ENCODE measurements around the gene CLEC5A. TPM values are rescaled to one million over a fixed set of nuclear protein-coding genes. Genes with fewer than 3 reads are reported as not detected.
A peak's percentile ranks its signal among the peaks of the same experiment; 100 is the strongest.
"Not testable (repeated sequence)": the region's sequence is repeated elsewhere in the genome, so short reads cannot be mapped to it uniquely, and the experiment has no call there.

CLEC5A gene
- total and polyA plus RNA-seq, 2 donors (not counting 1 experiment from before 2014, with no cell fraction given), result 0.03 to 0.47 TPM

GRCh38 chr7:141991140-141991539 is 44.4 kb upstream of the CLEC5A start:
- no peak for TF ChIP-seq EZH2 (IDR thresholded peaks at IDR 0.05; ENCODE audit: borderline replicate concordance, insufficient read depth, low read depth, low read length, poor library complexity, severe bottlenecking)
- TF ChIP-seq CTCF (IDR thresholded peaks at IDR 0.05), result no peak
- no peak for ATAC-seq (ENCODE audit: low read depth)

GRCh38 chr7:141990011-141990725 is 43.4 kb upstream of the CLEC5A start:
- no peak for DNase-seq
- H3K36me3 ChIP-seq (replicated peaks in 1 of 2; ENCODE audit: control extremely low read depth in 1 of 2, control insufficient read depth in 1 of 2, extremely low read depth in 1 of 2, insufficient read depth in 2 of 2, low read length in 1 of 2), result no peaks in the 10 kb centered on the region
- no peak overlapping the region for H3K4me2 ChIP-seq (replicated peaks; ENCODE audit: low read depth, low read length, poor library complexity, severe bottlenecking)
- H3K79me2 ChIP-seq (ENCODE audit: control insufficient read depth, insufficient read depth, low read length), result no peaks in the 10 kb centered on the region
- H3K27ac ChIP-seq (ENCODE audit: low read length in 2 of 2), result no peak overlapping the region
- Mint-ChIP-seq H3K4me1 (no peaks in the 10 kb centered on the region), H3K27me3 (peaks cover 7% of the 10 kb centered on the region), H3K27ac (no peak overlapping the region), H3K9me3 (ENCODE audit: insufficient read depth) (no peaks in the 10 kb centered on the region), H3K4me3 (no peak overlapping the region)
- ATAC-seq (ENCODE audit: low read depth), result no peak
- H3K9me3 ChIP-seq (ENCODE audit: control extremely low read depth in 1 of 3, control insufficient read depth in 2 of 3, insufficient read depth in 1 of 3, low read length in 2 of 3), result no peaks in the 10 kb centered on the region
- H3K4me1 ChIP-seq (ENCODE audit: control insufficient read depth in 2 of 2, insufficient read depth in 2 of 2, low read length in 2 of 2), result no peaks in the 10 kb centered on the region
- H2AFZ ChIP-seq (ENCODE audit: insufficient read depth, low read depth, low read length, poor library complexity, severe bottlenecking), result no peak overlapping the region
- intact Hi-C loops (cut with micrococcal nuclease), result no loop called here
- CTCF ChIA-PET, result no interaction called here
- 100% methylated on average over 1 of the region's 2 CpGs for WGBS (ENCODE audit: insufficient coverage)
- POLR2A ChIA-PET, result no interaction called here
- no peaks in the 10 kb centered on the region for H3K27me3 ChIP-seq (replicated peaks in 1 of 4; ENCODE audit: control extremely low read depth in 1 of 4, control insufficient read depth in 3 of 4, insufficient read depth in 4 of 4, low read length in 3 of 4)
- no peak overlapping the region for H3K9ac ChIP-seq (ENCODE audit: low read length)
- no peak for TF ChIP-seq EZH2 (IDR thresholded peaks at IDR 0.05; ENCODE audit: borderline replicate concordance, insufficient read depth, low read depth, low read length, poor library complexity, severe bottlenecking)
- TF ChIP-seq CTCF (IDR thresholded peaks at IDR 0.05), result no peak
- peak overlapping the region in 1 of 5 experiments; percentile 78 for H3K4me3 ChIP-seq (ENCODE audit: control extremely low read depth in 1 of 5, extremely low read depth in 1 of 5, insufficient read depth in 1 of 5, low read depth in 2 of 5, low read length in 4 of 5)
- no peaks in the 10 kb centered on the region for H4K20me1 ChIP-seq (ENCODE audit: control insufficient read depth, insufficient read depth, low read length, poor library complexity, severe bottlenecking)

More at GRCh38 chr7:141991140-141991539, 44.4 kb upstream of the CLEC5A start:
- H3K27ac ChIP-seq (ENCODE audit: low read length in 2 of 2), result no peak overlapping the region
- Mint-ChIP-seq H3K4me3 (no peak overlapping the region), H3K4me1 (no peaks in the 10 kb centered on the region), H3K27me3 (peaks cover 7% of the 10 kb centered on the region), H3K27ac (no peak overlapping the region), H3K9me3 (ENCODE audit: insufficient read depth) (no peaks in the 10 kb centered on the region)
- DNase-seq, result no peak
- H3K79me2 ChIP-seq (ENCODE audit: control insufficient read depth, insufficient read depth, low read length), result no peaks in the 10 kb centered on the region
- ChIA-PET POLR2A (no interaction called here), CTCF (no interaction called here)
- intact Hi-C loops (cut with micrococcal nuclease), result no loop called here
- H3K4me2 ChIP-seq (replicated peaks; ENCODE audit: low read depth, low read length, poor library complexity, severe bottlenecking), result no peak overlapping the region
- no peaks in the 10 kb centered on the region for H3K27me3 ChIP-seq (replicated peaks in 1 of 4; ENCODE audit: control extremely low read depth in 1 of 4, control insufficient read depth in 3 of 4, insufficient read depth in 4 of 4, low read length in 3 of 4)
- 79% methylated on average over 4 of the region's 6 CpGs for WGBS (ENCODE audit: insufficient coverage)
- no peak overlapping the region for H2AFZ ChIP-seq (ENCODE audit: insufficient read depth, low read depth, low read length, poor library complexity, severe bottlenecking)
- H3K9me3 ChIP-seq (ENCODE audit: control extremely low read depth in 1 of 3, control insufficient read depth in 2 of 3, insufficient read depth in 1 of 3, low read length in 2 of 3), result no peaks in the 10 kb centered on the region
- H3K4me1 ChIP-seq (ENCODE audit: control insufficient read depth in 2 of 2, insufficient read depth in 2 of 2, low read length in 2 of 2), result no peaks in the 10 kb centered on the region
- H3K36me3 ChIP-seq (replicated peaks in 1 of 2; ENCODE audit: control extremely low read depth in 1 of 2, control insufficient read depth in 1 of 2, extremely low read depth in 1 of 2, insufficient read depth in 2 of 2, low read length in 1 of 2), result no peaks in the 10 kb centered on the region
- H4K20me1 ChIP-seq (ENCODE audit: control insufficient read depth, insufficient read depth, low read length, poor library complexity, severe bottlenecking), result no peaks in the 10 kb centered on the region
- H3K4me3 ChIP-seq (ENCODE audit: control extremely low read depth in 1 of 5, extremely low read depth in 1 of 5, insufficient read depth in 1 of 5, low read depth in 2 of 5, low read length in 4 of 5), result peak overlapping the region in 1 of 5 experiments; percentile 38
- no peak overlapping the region for H3K9ac ChIP-seq (ENCODE audit: low read length)

GRCh38 chr7:141987803-141988202 is 41.0 kb upstream of the CLEC5A start:
- DNase-seq; CTCF ChIA-PET; H2AFZ ChIP-seq (ENCODE audit: insufficient read depth, low read depth, low read length, poor library complexity, severe bottlenecking); H3K4me1 Mint-ChIP-seq; H3K4me3 Mint-ChIP-seq; H3K27ac Mint-ChIP-seq; POLR2A ChIA-PET; H3K9me3 Mint-ChIP-seq (ENCODE audit: insufficient read depth); H3K27me3 ChIP-seq (replicated peaks in 1 of 4; ENCODE audit: control extremely low read depth in 1 of 4, control insufficient read depth in 3 of 4, insufficient read depth in 4 of 4, low read length in 3 of 4); H4K20me1 ChIP-seq (ENCODE audit: control insufficient read depth, insufficient read depth, low read length, poor library complexity, severe bottlenecking); H3K4me1 ChIP-seq (ENCODE audit: control insufficient read depth in 2 of 2, insufficient read depth in 2 of 2, low read length in 2 of 2); H3K27ac ChIP-seq (ENCODE audit: low read length in 2 of 2); H3K36me3 ChIP-seq (replicated peaks in 1 of 2; ENCODE audit: control extremely low read depth in 1 of 2, control insufficient read depth in 1 of 2, extremely low read depth in 1 of 2, insufficient read depth in 2 of 2, low read length in 1 of 2); H3K9ac ChIP-seq (ENCODE audit: low read length); H3K27me3 Mint-ChIP-seq; intact Hi-C loops (cut with micrococcal nuclease); H3K79me2 ChIP-seq (ENCODE audit: control insufficient read depth, insufficient read depth, low read length); ATAC-seq (ENCODE audit: low read depth); H3K4me2 ChIP-seq (replicated peaks; ENCODE audit: low read depth, low read length, poor library complexity, severe bottlenecking); H3K9me3 ChIP-seq (ENCODE audit: control extremely low read depth in 1 of 3, control insufficient read depth in 2 of 3, insufficient read depth in 1 of 3, low read length in 2 of 3): not testable (repeated sequence)
- 100% methylated on average over 2 of the region's 4 CpGs for WGBS (ENCODE audit: insufficient coverage)
- H3K4me3 ChIP-seq (ENCODE audit: control extremely low read depth in 1 of 5, extremely low read depth in 1 of 5, insufficient read depth in 1 of 5, low read depth in 2 of 5, low read length in 4 of 5), result peak overlapping the region in 1 of 5 experiments; percentile 11
